ENCODE results near the gene LIPC. TPM values are rescaled to one million over a fixed set of nuclear protein-coding genes. Genes with fewer than 3 reads are reported as not detected.

Gene LIPC
- total RNA-seq, 1 donor from 2014 or later: not detected

GRCh38 chr15:58509556-58509955 is 77.8 kb downstream of the LIPC start:
- TF ChIP-seq, protein P1, sequence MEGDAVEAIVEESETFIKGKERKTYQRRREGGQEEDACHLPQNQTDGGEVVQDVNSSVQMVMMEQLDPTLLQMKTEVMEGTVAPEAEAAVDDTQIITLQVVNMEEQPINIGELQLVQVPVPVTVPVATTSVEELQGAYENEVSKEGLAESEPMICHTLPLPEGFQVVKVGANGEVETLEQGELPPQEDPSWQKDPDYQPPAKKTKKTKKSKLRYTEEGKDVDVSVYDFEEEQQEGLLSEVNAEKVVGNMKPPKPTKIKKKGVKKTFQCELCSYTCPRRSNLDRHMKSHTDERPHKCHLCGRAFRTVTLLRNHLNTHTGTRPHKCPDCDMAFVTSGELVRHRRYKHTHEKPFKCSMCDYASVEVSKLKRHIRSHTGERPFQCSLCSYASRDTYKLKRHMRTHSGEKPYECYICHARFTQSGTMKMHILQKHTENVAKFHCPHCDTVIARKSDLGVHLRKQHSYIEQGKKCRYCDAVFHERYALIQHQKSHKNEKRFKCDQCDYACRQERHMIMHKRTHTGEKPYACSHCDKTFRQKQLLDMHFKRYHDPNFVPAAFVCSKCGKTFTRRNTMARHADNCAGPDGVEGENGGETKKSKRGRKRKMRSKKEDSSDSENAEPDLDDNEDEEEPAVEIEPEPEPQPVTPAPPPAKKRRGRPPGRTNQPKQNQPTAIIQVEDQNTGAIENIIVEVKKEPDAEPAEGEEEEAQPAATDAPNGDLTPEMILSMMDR (IDR thresholded peaks at IDR 0.05; ENCODE audit: unreplicated experiment): no peak
- no peak for DNase-seq (ENCODE audit: low spot score in 2 of 2, unreplicated experiment in 2 of 2)
- H3K27ac Mint-ChIP-seq: no peak overlapping the region
- H3K27me3 Mint-ChIP-seq (ENCODE audit: low read depth): no peaks in the 10 kb centered on the region
- no peaks in the 10 kb centered on the region for H3K9me3 Mint-ChIP-seq
- no peak overlapping the region for H3K4me3 Mint-ChIP-seq
- peaks cover 9% of the 10 kb centered on the region for H3K4me1 Mint-ChIP-seq
- no peaks in the 10 kb centered on the region for H3K36me3 Mint-ChIP-seq

DNA sequence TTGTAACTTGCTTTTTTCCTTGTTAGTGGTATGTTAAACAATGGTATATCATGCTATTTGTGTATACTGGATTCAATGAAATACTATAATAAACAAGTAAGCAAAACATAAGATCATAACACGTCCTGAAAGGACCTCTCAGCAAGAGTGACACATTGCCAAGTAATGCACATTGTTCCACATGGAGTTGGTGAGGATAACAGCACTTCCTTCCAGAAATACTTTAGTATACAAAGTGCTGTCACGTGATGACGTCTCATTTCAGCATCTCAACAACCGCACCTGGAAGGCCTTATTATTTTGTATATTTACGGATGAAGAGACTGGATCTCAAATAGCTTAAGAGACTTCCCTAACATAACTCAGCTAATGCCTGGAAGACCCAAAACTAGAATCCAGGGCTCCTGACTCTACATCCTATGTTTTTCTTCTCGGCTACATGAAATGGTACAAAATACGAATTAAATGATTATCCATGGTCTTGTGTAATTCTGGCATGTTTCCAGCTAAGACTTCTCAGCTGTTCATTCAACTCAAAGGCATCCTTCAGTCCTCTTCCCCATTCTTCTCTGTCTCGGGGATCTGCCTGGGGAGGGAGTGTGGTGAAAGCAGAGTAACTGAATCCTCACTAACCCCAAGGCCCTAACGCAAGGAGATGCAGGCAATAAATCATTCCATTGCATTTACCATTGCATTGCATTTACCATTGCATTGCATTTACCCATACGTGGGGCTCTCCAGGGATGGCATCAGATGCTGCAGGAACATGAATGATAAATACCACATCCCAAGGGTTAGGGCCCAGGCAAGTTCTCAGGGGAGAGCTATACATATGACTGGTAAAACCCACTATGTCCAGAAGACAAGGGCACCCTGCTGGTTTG is 79.2 kb downstream of the LIPC start:
- Mint-ChIP-seq H3K36me3 (no peaks in the 10 kb centered on the region), H3K27ac (no peak overlapping the region), H3K27me3 (ENCODE audit: low read depth) (no peaks in the 10 kb centered on the region), H3K4me1 (peaks cover 9% of the 10 kb centered on the region), H3K9me3 (peaks cover 4% of the 10 kb centered on the region), H3K4me3 (no peak overlapping the region)
- TF ChIP-seq, protein P1 (IDR thresholded peaks at IDR 0.05; ENCODE audit: unreplicated experiment): no peak
- DNase-seq (ENCODE audit: low spot score in 2 of 2, unreplicated experiment in 2 of 2): no peak

- TF ChIP-seq, protein P1 (IDR thresholded peaks at IDR 0.05; ENCODE audit: unreplicated experiment): no peak
- peaks cover 9% of the 10 kb centered on the region for H3K4me1 Mint-ChIP-seq
- H3K27me3 Mint-ChIP-seq (ENCODE audit: low read depth): no peaks in the 10 kb centered on the region
- no peaks in the 10 kb centered on the region for H3K36me3 Mint-ChIP-seq
- H3K4me3 Mint-ChIP-seq: no peak overlapping the region
- H3K27ac Mint-ChIP-seq: no peak overlapping the region
- DNase-seq (ENCODE audit: low spot score in 2 of 2, unreplicated experiment in 2 of 2): no peak
- H3K9me3 Mint-ChIP-seq: peaks cover 8% of the 10 kb centered on the region
Observed at GRCh38 chr15:58511599-58511987, 79.8 kb downstream of the LIPC start.

GRCh38 chr15:58512522-58512921 is 80.7 kb downstream of the LIPC start:
- DNase-seq (ENCODE audit: low spot score in 2 of 2, unreplicated experiment in 2 of 2): no peak
- H3K36me3 Mint-ChIP-seq: no peaks in the 10 kb centered on the region
- no peaks in the 10 kb centered on the region for H3K27me3 Mint-ChIP-seq (ENCODE audit: low read depth)
- no peak overlapping the region for H3K4me3 Mint-ChIP-seq
- TF ChIP-seq, protein P1 (IDR thresholded peaks at IDR 0.05; ENCODE audit: unreplicated experiment): no peak
- H3K27ac Mint-ChIP-seq: no peak overlapping the region
- H3K9me3 Mint-ChIP-seq: peaks cover 8% of the 10 kb centered on the region
- H3K4me1 Mint-ChIP-seq: peaks cover 9% of the 10 kb centered on the region

DNA sequence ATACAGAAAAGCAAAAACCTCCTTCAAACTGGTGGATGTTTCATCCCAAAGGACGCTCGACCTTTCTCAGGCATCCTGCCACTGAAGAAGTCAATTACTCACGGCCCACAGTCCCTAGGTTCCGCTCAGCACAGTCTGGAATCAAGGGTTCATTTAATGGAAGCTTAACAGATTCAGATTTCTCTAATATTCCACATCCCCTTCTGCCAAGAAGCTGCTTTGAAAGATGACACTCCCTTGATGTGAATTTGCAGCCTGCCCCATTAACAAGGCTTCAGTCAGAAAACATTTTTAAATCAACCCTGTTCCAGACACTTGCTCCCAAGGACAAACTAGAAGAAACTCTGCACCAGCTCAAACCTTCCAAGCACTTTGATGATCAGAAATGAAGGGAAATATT is 81.2 kb downstream of the LIPC start:
- no peaks in the 10 kb centered on the region for H3K27me3 Mint-ChIP-seq (ENCODE audit: low read depth)
- peaks cover 8% of the 10 kb centered on the region for H3K9me3 Mint-ChIP-seq
- H3K27ac Mint-ChIP-seq: no peak overlapping the region
- H3K4me1 Mint-ChIP-seq: peaks cover 9% of the 10 kb centered on the region
- no peaks in the 10 kb centered on the region for H3K36me3 Mint-ChIP-seq
- DNase-seq (ENCODE audit: low spot score in 2 of 2, unreplicated experiment in 2 of 2): no peak
- TF ChIP-seq, protein P1 (IDR thresholded peaks at IDR 0.05; ENCODE audit: unreplicated experiment): no peak
- no peak overlapping the region for H3K4me3 Mint-ChIP-seq

Measured in mesothelial cell of epicardium (in vitro differentiated cells).